ENCODE results near the gene MYOT. TPM values are rescaled to one million over a fixed set of nuclear protein-coding genes. Genes with fewer than 3 reads are reported as not detected.

The MYOT gene
- total RNA-seq, 1 experiment from 2014 or later, result not detected

GRCh38 chr5:137899493-137899892 is 31.8 kb downstream of the MYOT start:
- no peak overlapping the region for H3K27ac ChIP-seq (ENCODE audit: low read depth, low read length, poor library complexity, severe bottlenecking)
- no peaks in the 10 kb centered on the region for H3K27me3 ChIP-seq (replicated peaks; ENCODE audit: insufficient read depth, low read depth, low read length, poor library complexity)
- ChIA-PET CTCF (no interaction called here), POLR2A (ENCODE audit: low non-redundant PET) (no interaction called here)
- no peak for TF ChIP-seq CTCF (conservative IDR thresholded peaks at IDR 0.05; ENCODE audit: low read depth, low read length)
- TF ChIP-seq EZH2 (IDR thresholded peaks at IDR 0.05; ENCODE audit: borderline replicate concordance, low read depth, low read length, poor library complexity, severe bottlenecking), result no peak
- no peak overlapping the region for H3K4me3 ChIP-seq (ENCODE audit: low read depth, low read length, poor library complexity, severe bottlenecking)
- no peaks in the 10 kb centered on the region for H3K36me3 ChIP-seq (ENCODE audit: insufficient read depth, low read length, poor library complexity, severe bottlenecking)
- no peak for DNase-seq (ENCODE audit: low spot score)
- BruUV-seq (replicated peaks), result no TSS peak
- H3K4me1 ChIP-seq (ENCODE audit: insufficient read depth, low read length, poor library complexity, severe bottlenecking), result no peaks in the 10 kb centered on the region
- no peaks in the 10 kb centered on the region for H3K9me3 ChIP-seq (ENCODE audit: low read depth, low read length, poor library complexity, severe bottlenecking)
- intact Hi-C loops (cut with micrococcal nuclease; ENCODE audit: unreplicated experiment), result no loop called here

GRCh38 chr5:137901011-137901817 is 33.6 kb downstream of the MYOT start:
- CTCF ChIA-PET, result no interaction called here
- intact Hi-C loops (cut with micrococcal nuclease; ENCODE audit: unreplicated experiment), result no loop called here
- no peaks in the 10 kb centered on the region for H3K4me1 ChIP-seq (ENCODE audit: insufficient read depth, low read length, poor library complexity, severe bottlenecking)
- no peaks in the 10 kb centered on the region for H3K36me3 ChIP-seq (ENCODE audit: insufficient read depth, low read length, poor library complexity, severe bottlenecking)
- TF ChIP-seq CTCF (conservative IDR thresholded peaks at IDR 0.05; ENCODE audit: low read depth, low read length) (no peak), EZH2 (IDR thresholded peaks at IDR 0.05; ENCODE audit: borderline replicate concordance, low read depth, low read length, poor library complexity, severe bottlenecking) (no peak)
- no peaks in the 10 kb centered on the region for H3K9me3 ChIP-seq (ENCODE audit: low read depth, low read length, poor library complexity, severe bottlenecking)
- BruUV-seq (replicated peaks), result no TSS peak
- H3K27ac ChIP-seq (ENCODE audit: low read depth, low read length, poor library complexity, severe bottlenecking), result no peak overlapping the region
- no peak for DNase-seq (ENCODE audit: low spot score)
- no peaks in the 10 kb centered on the region for H3K27me3 ChIP-seq (replicated peaks; ENCODE audit: insufficient read depth, low read depth, low read length, poor library complexity)
- no peak overlapping the region for H3K4me3 ChIP-seq (ENCODE audit: low read depth, low read length, poor library complexity, severe bottlenecking)
- POLR2A ChIA-PET (ENCODE audit: low non-redundant PET), result no interaction called here

- H3K36me3 ChIP-seq (ENCODE audit: insufficient read depth, low read length, poor library complexity, severe bottlenecking), result no peaks in the 10 kb centered on the region
- H3K27me3 ChIP-seq (replicated peaks; ENCODE audit: insufficient read depth, low read depth, low read length, poor library complexity), result no peaks in the 10 kb centered on the region
- BruUV-seq (replicated peaks), result no TSS peak
- TF ChIP-seq EZH2 (IDR thresholded peaks at IDR 0.05; ENCODE audit: borderline replicate concordance, low read depth, low read length, poor library complexity, severe bottlenecking), result no peak
- ChIA-PET POLR2A (ENCODE audit: low non-redundant PET) (no interaction called here), CTCF (no interaction called here)
- intact Hi-C loops (cut with micrococcal nuclease; ENCODE audit: unreplicated experiment), result no loop called here
- H3K4me3 ChIP-seq (ENCODE audit: low read depth, low read length, poor library complexity, severe bottlenecking), result no peak overlapping the region
- no peaks in the 10 kb centered on the region for H3K9me3 ChIP-seq (ENCODE audit: low read depth, low read length, poor library complexity, severe bottlenecking)
- no peak for DNase-seq (ENCODE audit: low spot score)
- H3K4me1 ChIP-seq (ENCODE audit: insufficient read depth, low read length, poor library complexity, severe bottlenecking), result no peaks in the 10 kb centered on the region
- H3K27ac ChIP-seq (ENCODE audit: low read depth, low read length, poor library complexity, severe bottlenecking), result no peak overlapping the region
Measured at GRCh38 chr5:137902408-137903133, 34.9 kb downstream of the MYOT start.
